K562 (cell line): ENCODE data around the gene PSMC4. TPM values are rescaled to one million over a fixed set of nuclear protein-coding genes. Genes with fewer than 3 reads are reported as not detected.
A peak's percentile ranks its signal among the peaks of the same experiment; 100 is the strongest.

Source experiments
- ARID4B ChIP-seq: sonication (generic); formaldehyde crosslinking; IDR thresholded peaks from 2 replicates; pipeline ENCODE4 v1.8.0; 2022; ENCODE audit warnings: mild to moderate bottlenecking, missing genetic modification reagents
- BRF2 ChIP-seq: IDR thresholded peaks from 3 replicates; pipeline ENCODE4 v1.6.1; 2011; ENCODE audit warnings: borderline replicate concordance, mild to moderate bottlenecking; ENCODE audit not compliant: insufficient read length, insufficient read depth
- CBX1 ChIP-seq: sonication (generic); IDR thresholded peaks from 2 replicates; pipeline ENCODE4 v1.6.1; 2016; ENCODE audit warnings: antibody characterized with exemption, low read depth, mild to moderate bottlenecking
- ERF ChIP-seq: fragments of 450-650 bp; formaldehyde crosslinking; IDR thresholded peaks from 2 replicates; pipeline ENCODE4 v1.4.0; 2020; ENCODE audit warnings: mild to moderate bottlenecking, mixed read lengths
- FOXJ3 ChIP-seq: sonication (generic); formaldehyde crosslinking; IDR thresholded peaks from 2 replicates; pipeline ENCODE4 v1.4.0; 2020; ENCODE audit warnings: mild to moderate bottlenecking, missing genetic modification reagents
- HLTF ChIP-seq: fragments of 450-650 bp; IDR thresholded peaks from 2 replicates; pipeline ENCODE4 v1.6.1; 2016
- JUN ChIP-seq, 2 experiments: sonication (generic) in 1 of 2; formaldehyde crosslinking in 1 of 2; IDR thresholded peaks; 2 replicates each; pipeline versions ENCODE4 v1.6.1 to v1.8.0; 2012 to 2022; ENCODE audit warnings: borderline replicate concordance in 2 of 2, mild to moderate bottlenecking in 2 of 2, improper control_type of control experiment in 1 of 2, low read depth in 1 of 2, low read length in 1 of 2, missing genetic modification reagents in 1 of 2
- MBD2 ChIP-seq: sonication (generic); IDR thresholded peaks from 2 replicates; pipeline ENCODE4 v1.6.1; 2016; ENCODE audit warnings: low read depth, borderline replicate concordance
- NR2F6 ChIP-seq: fragments of 450-650 bp; formaldehyde crosslinking; IDR thresholded peaks from 2 replicates; pipeline ENCODE4 v1.4.0; 2020; ENCODE audit warnings: mild to moderate bottlenecking
- PHF8 ChIP-seq: fragments of 200-600 bp; sonication (generic); IDR thresholded peaks from 2 replicates; pipeline ENCODE4 v1.6.1; 2012; ENCODE audit warnings: mixed run types, mild to moderate bottlenecking, inconsistent platforms, low read length, moderate library complexity, borderline replicate concordance
- SAP30 ChIP-seq: fragments of 200-600 bp; sonication (generic); IDR thresholded peaks from 2 replicates; pipeline ENCODE4 v1.6.1; 2012; ENCODE audit warnings: borderline replicate concordance, low read depth, mild to moderate bottlenecking, moderate library complexity, low read length, control low read depth, inconsistent platforms; ENCODE audit not compliant: insufficient read depth, poor library complexity, severe bottlenecking
- STAG1 ChIP-seq: sonication (generic); formaldehyde crosslinking; IDR thresholded peaks from 2 replicates; pipeline ENCODE4 v1.5.0; 2020; ENCODE audit warnings: missing genetic modification reagents, borderline replicate concordance
- ZNF780A ChIP-seq: fragments of 250-450 bp; sonication (Bioruptor Pico); IDR thresholded peaks from 2 replicates; pipeline ENCODE4 v1.5.0; 2021; ENCODE audit warnings: mild to moderate bottlenecking
- polyA plus RNA-seq, 8 experiments: library from polyadenylated mRNA; depleted of rRNA in 4 of 8; stranded (reverse) in 5 of 8; unstranded in 3 of 8; fragments of >200 nt; fragmentation: Nextera tagmentation in 2 of 8; fragmentation: Illumina TruSeq in 1 of 8; extraction: Ambion mirVana in 2 of 8; extraction: Trizol in 1 of 8; gene quantifications; 2 replicates each; pipeline versions ENCODE4 v1.2.1 to v1.2.3, GENCODE V29; 2011 to 2014; ENCODE audit warnings: inconsistent platforms in 1 of 8, missing spikeins in 1 of 8
- total RNA-seq, 7 experiments: library from RNA; depleted of rRNA in 6 of 7; stranded (reverse); fragments of >200 nt in 6 of 7; fragmentation: Illumina TruSeq in 2 of 7; extraction: Trizol in 2 of 7; gene quantifications; 2 replicates each; pipeline versions ENCODE4 v1.2.1 to v1.2.3, GENCODE V29; 2011 to 2021; ENCODE audit warnings: low replicate concordance in 1 of 7
- TF ChIP-seq, protein P1 (sequence below): IDR thresholded peaks from 2 replicates; pipeline ENCODE4 v1.6.1; 2011; ENCODE audit warnings: borderline replicate concordance, low read depth, mild to moderate bottlenecking, moderate library complexity, low read length; ENCODE audit not compliant: insufficient read depth, poor library complexity, severe bottlenecking
- TF ChIP-seq, protein P2 (sequence below): fragments of 450-650 bp; formaldehyde crosslinking; IDR thresholded peaks from 2 replicates; pipeline ENCODE4 v1.4.0; 2020; ENCODE audit warnings: mild to moderate bottlenecking, moderate library complexity

Gene PSMC4
- total and polyA plus RNA-seq, 9 of the 15 experiments (the other 6 are each of a cell fraction or from before 2014, with no cell fraction given): 45.9 to 475 (median 142) TPM

DNA sequence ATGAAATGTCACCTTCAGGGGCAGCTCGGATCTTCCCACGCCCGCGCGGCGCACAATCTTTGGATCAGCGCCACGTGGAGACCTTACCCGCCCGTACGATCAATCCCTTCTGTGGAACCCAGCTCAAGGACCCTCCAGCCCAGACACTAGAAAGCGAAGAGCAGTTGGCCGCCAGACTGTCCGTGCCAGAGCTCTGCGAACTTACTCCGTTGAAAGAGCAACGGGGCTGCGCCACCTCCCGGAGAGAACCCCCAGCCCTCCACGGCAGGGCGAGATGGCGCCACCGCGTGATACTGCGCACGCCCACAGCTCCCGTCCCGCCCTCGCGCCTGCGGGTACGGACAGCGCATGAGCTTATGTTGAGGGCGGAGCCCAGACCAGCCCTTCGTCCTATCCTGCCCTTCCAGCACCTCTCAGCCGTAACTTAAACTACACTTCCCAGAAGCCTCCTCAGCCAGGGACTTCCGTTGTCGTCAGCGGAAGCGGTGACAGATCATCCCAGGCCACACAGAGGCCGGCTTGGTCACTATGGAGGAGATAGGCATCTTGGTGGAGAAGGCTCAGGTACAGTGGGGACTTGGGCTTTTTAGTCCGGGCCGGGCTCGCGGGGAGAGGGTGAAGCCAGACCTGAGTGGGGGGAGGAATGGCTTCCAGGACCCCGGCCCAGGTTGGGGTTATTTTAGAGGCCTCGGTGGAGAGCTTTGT lies at the start of gene PSMC4 (continued):
- TF ChIP-seq ARID4B (CRISPR knock-in tag) (peak; percentile 93), FOXJ3 (CRISPR knock-in tag) (no peak), ERF (CRISPR knock-in tag) (no peak; the same call in 1 of the 2 replicates), MBD2 (peak; percentile 68; the same call in 1 of the 2 replicates), SAP30 (no peak), HLTF (no peak), NR2F6 (CRISPR knock-in tag) (no peak), PHF8 (peak; percentile 88), STAG1 (CRISPR knock-in tag) (no peak; the same call in 1 of the 2 replicates), BRF2 (no peak), ZNF780A (CRISPR knock-in tag) (no peak), CBX1 (no peak; the same call in 1 of the 2 replicates), JUN (IDR thresholded peaks at IDR 0.05; ENCODE audit: borderline replicate concordance, low read depth, low read length) (peak; percentile 25; the same call in 1 of the 2 replicates), JUN (CRISPR knock-in tag; IDR thresholded peaks at IDR 0.05; ENCODE audit: borderline replicate concordance) (no peak)
- TF ChIP-seq, protein P1, sequence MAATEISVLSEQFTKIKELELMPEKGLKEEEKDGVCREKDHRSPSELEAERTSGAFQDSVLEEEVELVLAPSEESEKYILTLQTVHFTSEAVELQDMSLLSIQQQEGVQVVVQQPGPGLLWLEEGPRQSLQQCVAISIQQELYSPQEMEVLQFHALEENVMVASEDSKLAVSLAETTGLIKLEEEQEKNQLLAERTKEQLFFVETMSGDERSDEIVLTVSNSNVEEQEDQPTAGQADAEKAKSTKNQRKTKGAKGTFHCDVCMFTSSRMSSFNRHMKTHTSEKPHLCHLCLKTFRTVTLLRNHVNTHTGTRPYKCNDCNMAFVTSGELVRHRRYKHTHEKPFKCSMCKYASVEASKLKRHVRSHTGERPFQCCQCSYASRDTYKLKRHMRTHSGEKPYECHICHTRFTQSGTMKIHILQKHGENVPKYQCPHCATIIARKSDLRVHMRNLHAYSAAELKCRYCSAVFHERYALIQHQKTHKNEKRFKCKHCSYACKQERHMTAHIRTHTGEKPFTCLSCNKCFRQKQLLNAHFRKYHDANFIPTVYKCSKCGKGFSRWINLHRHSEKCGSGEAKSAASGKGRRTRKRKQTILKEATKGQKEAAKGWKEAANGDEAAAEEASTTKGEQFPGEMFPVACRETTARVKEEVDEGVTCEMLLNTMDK: peak; percentile 61
- TF ChIP-seq, protein P2, sequence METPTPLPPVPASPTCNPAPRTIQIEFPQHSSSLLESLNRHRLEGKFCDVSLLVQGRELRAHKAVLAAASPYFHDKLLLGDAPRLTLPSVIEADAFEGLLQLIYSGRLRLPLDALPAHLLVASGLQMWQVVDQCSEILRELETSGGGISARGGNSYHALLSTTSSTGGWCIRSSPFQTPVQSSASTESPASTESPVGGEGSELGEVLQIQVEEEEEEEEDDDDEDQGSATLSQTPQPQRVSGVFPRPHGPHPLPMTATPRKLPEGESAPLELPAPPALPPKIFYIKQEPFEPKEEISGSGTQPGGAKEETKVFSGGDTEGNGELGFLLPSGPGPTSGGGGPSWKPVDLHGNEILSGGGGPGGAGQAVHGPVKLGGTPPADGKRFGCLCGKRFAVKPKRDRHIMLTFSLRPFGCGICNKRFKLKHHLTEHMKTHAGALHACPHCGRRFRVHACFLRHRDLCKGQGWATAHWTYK (CRISPR knock-in tag): no peak; the same call in none of the 2 replicates
